Right lung (tissue), 5 donors: Measurements from ENCODE around the gene SLC4A9. TPM values are rescaled to one million over a fixed set of nuclear protein-coding genes. Genes with fewer than 3 reads are reported as not detected.

ENCODE experiments used
- DNase-seq, 2 donors: peaks; one replicate each; pipeline ENCODE4 v3.0.0-alpha.2; 2013
- polyA plus RNA-seq, 5 donors: library from polyadenylated mRNA; unstranded; fragments of 120-200 nt; gene quantifications; one replicate each; pipeline versions ENCODE4 v1.2.1 to v1.2.3, GENCODE V29; 2013; ENCODE audit warnings: inconsistent platforms in 1 of 5, low replicate concordance in 1 of 5; ENCODE audit not compliant: insufficient read length in 5 of 5, insufficient read depth in 1 of 5

SLC4A9 gene
- polyA plus RNA-seq, 5 donors = 0.15 to 0.34 (median 0.25) TPM

DNA sequence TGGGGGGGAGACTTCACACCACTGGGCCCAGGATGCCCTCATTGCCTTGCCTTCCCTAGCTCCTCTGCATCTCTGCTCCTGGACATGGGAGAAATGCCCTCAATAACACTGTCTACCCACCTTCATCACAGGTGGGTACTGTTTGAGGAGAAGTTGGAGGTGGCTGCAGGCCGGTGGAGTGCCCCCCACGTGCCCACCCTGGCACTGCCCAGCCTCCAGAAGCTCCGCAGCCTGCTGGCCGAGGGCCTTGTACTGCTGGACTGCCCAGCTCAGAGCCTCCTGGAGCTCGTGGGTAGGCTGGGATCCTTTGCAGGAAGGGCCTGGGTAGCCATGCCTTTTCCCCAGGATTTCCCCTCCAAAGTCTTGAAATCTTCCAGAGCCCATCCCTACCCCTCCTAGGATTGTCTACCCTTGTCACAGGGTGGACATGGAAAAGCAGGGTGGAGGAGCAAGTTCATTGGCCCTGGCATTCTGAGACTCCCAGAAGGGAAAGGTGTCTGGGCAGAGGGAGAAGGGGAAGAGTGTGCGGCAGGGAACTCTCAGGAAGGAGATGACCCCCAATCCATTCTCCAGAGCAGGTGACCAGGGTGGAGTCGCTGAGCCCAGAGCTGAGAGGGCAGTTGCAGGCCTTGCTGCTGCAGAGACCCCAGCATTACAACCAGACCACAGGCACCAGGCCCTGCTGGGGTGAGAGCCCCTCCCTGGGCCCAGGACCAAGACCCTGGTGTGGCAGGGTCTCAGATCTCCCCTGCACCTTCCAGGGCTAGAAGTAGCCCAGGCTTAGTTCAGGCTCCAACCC lies 886 bp downstream of the SLC4A9 start:
- no peak for DNase-seq

DNA sequence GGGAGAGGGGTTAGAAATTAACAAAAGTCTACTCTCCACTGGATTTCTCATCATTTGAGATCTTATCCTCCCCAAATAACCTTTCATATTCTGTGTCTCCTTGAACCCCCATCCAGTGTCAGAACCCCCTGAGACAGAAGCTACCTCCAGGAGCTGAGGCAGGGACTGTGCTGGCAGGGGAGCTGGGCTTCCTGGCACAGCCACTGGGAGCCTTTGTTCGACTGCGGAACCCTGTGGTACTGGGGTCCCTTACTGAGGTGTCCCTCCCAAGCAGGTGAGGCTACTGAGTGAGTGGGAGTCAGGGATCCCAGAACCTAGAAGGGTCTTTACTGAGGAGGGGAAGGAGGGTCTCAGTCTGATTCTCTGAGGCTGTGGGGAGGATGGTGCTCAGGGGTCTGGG lies 1.9 kb downstream of the SLC4A9 start:
- no peak for DNase-seq

DNA sequence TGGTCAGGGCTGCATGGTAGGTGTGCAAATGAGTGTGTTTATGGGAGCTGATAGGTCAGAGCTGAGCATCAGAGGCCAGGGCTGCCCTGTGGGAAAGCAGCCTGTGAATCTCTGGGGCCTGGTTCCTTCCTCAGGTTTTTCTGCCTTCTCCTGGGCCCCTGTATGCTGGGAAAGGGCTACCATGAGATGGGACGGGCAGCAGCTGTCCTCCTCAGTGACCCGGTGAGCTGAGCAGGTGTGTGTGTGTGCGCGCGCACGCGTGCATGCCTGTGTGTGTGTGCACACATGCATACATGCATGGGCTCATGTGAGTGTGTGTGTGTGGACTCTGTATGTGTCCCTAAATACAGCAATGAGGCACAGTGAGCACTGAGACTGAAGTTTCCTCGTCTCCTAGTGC lies 2.3 kb downstream of the SLC4A9 start:
- no peak for DNase-seq

DNA sequence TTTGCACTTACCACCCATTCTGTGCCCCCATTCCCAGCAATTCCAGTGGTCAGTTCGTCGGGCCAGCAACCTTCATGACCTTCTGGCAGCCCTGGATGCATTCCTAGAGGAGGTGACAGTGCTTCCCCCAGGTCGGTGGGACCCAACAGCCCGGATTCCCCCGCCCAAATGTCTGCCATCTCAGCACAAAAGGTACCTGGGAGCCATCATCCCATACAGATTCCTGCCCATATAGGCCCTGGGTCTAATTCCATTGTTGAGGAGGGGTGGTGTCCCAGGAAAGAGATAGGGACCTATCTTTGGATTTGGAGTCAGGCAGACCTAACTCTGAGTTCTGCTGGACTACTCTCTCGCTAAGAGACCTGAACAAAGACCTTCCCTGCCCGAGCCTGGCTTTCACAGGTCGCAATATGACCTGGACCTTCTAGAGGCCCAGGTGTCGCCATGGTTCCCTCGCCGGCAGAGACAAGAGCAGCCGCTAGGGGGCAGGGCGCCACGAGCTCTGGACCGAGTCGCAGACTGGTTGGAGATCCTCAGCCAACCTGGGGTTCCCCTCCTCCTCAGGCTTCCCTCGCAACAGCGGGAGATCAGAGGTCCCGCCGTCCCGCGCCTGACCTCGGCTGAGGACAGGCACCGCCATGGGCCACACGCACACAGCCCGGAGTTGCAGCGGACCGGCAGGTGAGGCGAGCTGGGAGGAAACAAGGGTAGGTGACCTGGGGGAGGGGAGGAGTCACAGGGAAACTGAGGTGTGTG lies 3.1 kb downstream of the SLC4A9 start:
- DNase-seq = peak in 1 of 2 donors; percentile 47

DNA sequence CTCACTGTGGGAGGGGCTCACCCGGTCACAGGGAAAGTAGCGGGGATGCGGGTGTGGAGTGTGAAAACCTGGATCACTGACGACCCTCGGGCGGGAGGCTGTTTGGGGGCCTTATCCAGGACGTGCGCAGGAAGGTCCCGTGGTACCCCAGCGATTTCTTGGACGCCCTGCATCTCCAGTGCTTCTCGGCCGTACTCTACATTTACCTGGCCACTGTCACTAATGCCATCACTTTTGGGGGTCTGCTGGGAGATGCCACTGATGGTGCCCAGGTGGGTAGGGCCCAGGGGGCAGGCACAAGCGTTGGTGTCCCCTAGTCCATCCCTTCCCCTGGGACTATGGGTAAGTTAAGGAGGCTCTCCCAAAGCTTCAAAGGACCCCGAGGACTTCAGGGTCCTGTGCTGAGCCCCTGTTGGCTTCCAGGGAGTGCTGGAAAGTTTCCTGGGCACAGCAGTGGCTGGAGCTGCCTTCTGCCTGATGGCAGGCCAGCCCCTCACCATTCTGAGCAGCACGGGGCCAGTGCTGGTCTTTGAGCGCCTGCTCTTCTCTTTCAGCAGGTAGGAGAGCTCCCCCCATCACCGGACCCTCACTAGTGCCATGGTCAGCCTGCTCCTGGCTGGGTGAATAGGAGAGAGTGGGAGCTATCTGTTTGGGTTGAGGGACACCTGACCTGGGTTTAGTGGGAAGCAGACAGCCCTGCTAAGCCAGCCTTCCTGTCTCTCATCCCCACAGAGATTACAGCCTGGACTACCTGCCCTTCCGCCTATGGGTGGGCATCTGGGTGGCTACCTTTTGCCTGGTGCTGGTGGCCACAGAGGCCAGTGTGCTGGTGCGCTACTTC lies 3.9 kb downstream of the SLC4A9 start:
- DNase-seq = no peak

DNA sequence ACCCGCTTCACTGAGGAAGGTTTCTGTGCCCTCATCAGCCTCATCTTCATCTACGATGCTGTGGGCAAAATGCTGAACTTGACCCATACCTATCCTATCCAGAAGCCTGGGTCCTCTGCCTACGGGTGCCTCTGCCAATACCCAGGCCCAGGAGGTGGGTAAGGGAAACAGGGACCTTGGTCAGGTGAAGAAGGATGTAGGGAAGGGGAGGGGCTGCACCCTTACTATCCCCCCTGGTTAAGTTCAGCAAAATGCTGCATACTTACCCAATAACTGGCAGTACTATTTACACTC lies 4.4 kb downstream of the SLC4A9 start:
- no peak for DNase-seq

DNA sequence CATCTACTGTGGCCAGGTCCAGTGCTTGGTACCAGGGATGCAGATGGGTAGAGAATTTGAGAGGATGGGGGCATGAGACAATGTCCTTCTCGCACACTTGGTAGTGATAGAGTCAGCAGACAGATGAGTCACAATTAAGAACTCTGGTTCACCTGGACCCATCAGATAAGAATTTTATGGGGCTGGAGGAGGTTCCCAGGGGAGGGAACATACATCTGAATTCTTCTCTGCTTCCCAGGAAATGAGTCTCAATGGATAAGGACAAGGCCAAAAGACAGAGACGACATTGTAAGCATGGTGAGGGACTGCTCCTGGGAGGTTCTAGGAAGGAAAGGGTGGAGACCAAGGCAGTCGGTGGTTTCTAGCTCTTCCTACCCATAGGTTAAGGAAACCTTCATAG lies 5.3 kb downstream of the SLC4A9 start:
- DNase-seq = no peak

DNA sequence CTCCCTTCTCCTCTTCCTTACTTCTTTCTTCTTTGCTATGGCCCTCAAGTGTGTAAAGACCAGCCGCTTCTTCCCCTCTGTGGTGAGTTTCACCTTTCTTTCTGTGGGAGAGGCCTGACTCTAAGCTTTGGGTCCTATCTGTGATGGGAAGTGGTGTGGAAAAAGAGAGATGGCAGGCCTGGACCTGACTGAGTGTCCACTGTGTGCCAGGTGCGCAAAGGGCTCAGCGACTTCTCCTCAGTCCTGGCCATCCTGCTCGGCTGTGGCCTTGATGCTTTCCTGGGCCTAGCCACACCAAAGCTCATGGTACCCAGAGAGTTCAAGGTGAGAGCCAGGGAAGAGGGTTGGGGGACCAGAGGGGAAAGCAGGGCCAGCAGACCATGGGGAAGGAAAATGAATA lies 5.9 kb downstream of the SLC4A9 start:
- no peak for DNase-seq

DNA sequence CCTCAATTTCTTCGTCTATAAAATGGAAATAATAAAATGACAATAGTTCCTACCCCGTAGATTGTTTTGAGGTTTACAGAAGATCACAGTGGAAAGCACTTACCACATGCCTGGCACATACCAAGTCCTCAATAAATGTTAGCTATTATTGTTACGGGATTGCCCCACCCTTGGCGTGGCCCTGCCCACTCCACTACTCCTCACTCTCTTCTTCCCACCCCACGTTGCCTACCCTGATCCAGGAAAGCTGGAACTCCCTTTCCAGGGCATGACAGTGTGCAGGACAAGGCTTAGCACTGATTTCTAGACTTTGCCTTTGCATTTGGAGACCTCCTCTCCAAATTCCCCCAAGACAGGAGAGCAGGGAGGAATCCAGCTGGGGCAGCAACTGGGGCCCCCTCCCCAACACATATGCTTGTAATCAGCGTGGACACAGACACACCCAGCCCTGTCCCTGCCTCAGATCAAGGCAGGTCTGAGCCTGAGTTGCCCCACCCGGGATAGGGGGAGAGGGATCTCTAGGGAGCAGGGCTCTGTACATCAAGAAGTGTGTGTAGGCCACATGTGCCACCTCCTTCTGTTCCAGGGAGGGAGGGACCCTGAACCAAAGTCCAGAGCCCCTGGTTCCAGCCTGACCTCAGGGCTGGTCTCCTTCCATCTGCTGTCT lies 6.7 kb downstream of the SLC4A9 start:
- DNase-seq = no peak

DNA sequence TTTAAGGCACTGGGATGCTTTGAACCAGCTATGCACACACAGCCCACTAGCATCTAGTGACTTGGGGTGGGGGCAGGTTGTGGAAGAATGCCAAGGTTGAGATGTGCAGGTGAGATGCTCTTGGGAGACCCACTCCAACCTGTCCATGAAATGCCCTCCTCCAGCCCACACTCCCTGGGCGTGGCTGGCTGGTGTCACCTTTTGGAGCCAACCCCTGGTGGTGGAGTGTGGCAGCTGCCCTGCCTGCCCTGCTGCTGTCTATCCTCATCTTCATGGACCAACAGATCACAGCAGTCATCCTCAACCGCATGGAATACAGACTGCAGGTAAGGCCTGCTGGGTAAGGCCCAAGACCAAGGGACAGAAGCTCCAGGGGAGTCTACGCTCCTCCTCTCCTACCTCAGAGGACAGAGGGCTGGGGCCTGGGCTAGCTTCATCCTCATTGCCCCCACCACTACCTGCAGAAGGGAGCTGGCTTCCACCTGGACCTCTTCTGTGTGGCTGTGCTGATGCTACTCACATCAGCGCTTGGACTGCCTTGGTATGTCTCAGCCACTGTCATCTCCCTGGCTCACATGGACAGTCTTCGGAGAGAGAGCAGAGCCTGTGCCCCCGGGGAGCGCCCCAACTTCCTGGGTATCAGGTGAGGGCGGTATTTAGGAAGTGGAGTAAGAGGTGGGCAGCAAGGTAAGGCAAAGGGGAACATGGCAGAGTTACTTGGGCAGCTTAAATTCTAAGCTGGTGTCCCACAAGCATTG lies 7.4 kb downstream of the SLC4A9 start:
- no peak for DNase-seq

DNA sequence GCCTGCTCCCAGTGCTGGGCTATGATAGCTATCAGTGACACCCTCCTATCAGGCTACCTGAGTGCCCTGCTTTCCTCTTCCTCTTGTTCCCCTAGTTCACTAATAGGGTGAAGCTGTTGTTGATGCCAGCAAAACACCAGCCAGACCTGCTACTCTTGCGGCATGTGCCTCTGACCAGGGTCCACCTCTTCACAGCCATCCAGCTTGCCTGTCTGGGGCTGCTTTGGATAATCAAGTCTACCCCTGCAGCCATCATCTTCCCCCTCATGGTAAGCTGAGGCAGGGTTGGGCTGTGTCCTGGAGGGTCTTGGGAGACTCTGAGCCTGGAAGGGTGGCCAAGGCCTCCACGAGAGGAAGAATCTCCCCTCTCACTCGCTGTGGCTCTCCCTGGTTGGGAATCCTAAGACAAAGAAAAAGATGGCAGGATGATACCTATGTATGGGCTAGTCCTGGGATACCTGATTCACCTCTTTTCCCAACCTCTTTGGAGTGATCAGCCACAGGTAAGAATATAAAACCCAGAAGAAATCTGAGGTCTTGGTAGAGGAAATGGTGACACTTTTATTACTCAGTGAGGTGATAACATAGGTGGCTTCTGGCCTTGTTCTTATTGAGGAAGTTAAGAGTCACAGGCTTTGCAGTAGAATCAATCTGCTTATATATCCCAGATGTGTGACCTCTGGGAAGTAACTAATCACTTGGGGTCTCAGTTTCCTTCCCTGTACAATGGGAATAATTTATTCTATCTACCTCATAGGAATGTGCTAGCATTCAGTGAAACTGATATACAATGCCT lies 11.6 kb downstream of the SLC4A9 start:
- DNase-seq = no peak

DNA sequence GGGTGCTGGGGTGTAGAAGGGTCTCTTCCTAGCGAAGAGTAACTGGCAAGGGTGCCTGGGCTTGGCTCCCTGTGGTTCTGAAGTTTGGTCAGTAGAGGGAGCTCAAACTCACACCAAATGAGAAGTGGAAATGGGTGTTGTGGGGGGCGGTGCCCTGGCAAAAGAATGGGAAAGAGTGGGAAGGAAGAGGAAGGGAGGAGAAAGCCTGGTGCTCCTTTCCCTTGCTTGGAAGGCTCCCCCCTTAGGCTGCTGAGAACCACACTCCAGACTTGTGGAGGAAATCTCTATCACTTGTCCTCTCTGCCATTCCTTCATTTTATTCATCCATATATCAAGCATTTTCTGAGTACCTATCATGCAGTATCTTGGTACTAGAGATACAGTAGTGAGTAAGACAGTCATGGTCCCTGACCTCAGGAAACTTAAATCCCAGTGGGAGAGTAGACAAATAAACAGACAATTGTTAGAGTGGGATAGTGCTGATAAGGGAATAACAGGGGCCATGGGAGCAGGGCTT lies 13.0 kb downstream of the SLC4A9 start:
- DNase-seq = peak; percentile 62 to 70

DNA sequence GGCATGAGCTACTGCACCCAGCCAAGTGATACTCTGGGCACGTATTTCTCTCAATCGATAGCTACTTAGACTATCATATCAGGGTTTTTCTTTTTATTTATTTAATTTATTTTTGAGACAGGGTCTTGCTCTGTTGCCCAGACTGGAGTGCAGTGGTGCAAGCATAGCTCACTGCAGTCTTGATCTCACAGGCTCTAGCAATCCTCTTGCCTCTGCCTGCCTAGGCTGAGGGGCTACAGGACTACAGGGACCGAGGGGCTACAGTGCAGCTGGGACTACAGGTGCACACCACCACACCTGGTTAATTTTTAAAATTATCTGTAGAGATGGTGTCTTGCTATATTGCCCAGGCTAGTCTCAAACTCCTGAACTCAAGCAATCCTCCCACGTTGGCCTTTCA lies 21.4 kb downstream of the SLC4A9 start:
- no peak for DNase-seq

DNA sequence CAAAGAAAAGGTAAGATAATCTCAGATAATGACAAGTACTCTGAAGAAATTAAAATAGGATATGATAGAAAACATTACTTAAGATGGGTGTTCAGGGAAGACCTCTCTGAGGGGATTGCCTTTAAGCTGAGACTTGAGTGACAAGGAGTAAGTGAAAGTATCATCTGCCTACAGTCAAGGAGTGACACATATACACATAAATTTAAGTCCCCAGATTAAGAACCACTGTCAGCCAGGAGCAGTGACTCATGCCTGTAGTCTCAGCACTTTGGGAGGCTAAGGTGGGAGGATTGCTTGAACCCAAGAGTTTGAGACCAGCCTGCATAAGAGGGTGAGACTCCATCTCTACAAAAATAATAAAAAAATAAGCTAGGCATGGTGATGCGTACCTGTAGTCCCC lies 22.0 kb downstream of the SLC4A9 start:
- no peak for DNase-seq

DNA sequence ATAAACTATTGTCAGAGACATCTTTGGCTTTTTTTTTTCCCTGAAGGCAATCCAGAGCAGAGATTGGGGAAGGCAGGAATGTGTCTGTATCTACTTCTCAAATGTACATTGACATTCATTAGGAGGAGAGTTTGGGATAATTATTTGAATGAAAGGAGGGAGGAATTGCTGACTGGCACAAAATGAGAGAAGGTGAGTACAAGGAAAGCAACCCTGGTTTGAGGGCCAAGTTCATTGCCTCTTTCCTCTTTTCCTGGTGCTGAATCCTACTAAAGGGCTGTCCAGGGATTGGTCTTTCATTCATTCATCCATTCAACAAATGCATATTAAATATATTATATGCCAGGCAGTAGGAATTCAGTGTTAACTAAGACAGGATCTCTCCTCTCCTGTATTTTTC lies 22.9 kb downstream of the SLC4A9 start:
- DNase-seq = no peak

DNA sequence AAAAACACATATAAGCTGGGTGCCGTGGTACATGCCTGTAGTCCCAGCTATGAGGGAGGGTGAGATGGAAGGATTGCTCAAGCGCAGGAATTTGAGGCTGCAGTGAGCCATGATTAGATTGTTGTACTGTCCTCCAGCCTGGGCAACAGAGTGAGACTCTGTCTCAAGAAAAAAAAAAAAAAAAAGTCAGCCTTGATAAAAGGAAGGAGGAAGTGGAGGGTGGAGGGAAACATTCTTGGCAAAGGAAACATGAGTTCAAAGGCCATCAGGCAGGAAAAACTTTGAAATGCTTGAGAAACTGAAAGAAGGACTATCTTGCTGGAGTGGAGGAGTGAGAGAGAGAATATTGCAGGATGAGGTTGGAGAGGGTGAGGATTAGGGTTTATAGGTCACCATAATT lies 23.3 kb downstream of the SLC4A9 start:
- no peak for DNase-seq

DNA sequence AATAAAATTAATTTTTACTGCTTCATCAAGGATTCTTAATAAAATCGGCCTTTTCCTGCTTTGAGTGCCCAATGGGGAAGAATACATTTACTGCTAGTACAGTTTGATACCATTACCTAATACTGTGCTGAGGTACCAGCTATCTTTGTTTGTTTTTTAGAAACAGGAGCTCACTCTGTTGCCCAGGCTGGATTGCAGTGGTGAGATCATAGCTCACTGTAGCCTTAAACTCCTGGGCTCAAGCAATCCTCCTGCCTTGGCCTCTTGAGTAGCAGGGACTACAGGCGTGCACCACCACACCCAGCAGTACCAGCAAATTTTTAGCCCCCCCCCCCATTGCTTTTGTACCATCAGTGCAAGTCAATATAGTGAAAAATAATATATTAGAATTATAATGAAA lies 28.1 kb downstream of the SLC4A9 start:
- no peak for DNase-seq

DNA sequence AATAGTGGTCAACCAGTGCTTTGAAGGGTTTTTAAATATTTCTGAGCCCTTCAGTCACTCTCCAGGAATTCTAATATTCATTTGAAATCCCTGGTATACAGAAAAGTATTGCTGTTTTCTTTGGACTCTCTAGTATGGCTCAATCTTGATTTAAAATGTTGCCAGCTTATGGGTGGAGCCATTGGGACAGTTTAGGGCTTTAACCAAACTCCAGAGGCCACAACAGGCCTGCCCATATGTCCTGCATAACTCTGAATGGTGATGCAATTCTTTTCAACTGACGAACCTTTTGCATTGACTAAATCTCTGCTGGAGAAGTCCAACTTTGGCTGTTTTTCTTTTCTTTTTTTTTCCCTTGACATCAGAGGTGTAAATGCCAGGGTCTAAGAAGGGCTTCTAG lies 31.3 kb downstream of the SLC4A9 start:
- no peak for DNase-seq

DNA sequence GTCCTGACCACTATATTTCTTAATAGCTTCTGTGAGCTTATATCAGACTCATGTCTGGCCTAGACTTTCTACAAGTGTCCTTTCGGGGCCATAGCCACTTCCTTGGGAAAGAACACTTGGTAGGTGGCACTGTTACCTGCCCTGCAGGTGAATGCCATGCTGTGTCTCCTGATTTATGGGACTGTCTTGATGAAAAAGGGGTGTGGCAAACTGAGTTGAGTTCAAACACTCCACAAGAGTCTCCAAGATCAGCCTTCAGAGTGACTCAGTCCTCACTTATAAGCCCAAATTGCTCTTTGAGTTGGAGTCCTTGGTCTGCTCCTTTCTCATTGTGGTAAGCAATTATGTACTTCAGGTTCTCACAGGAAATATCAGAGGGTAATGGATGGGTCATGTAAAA lies 31.7 kb downstream of the SLC4A9 start:
- no peak for DNase-seq

DNA sequence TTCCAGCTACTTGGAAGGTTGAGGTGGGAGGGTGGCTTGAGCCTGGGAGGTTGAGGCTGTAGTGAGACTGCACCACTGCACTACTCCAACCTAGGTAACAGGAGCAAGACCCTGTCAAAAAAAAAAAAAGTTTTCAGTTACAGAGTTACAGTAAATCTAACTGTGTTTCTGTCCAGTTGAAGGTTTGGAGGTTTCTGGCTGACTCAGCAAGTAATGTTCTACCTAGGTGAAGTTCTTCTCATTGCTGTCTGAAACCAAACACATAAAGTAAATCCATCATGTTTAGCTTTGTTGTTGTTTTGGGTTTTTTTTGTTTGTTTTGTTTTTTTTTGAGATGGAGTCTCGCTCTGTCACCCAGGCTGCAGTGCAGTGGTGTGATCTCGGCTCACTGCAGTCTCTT lies 33.7 kb downstream of the SLC4A9 start:
- DNase-seq = no peak
